SH-SY5Y (cell line): ENCODE measurements around the gene ADRA2C.
A peak's percentile ranks its signal among the peaks of the same experiment; 100 is the strongest.

Experiments
- GATA2 ChIP-seq: IDR thresholded peaks from 2 replicates; pipeline ENCODE4 v1.6.1; 2011; ENCODE audit warnings: mild to moderate bottlenecking, low read depth, low read length
- GATA3 ChIP-seq: IDR thresholded peaks from 2 replicates; pipeline ENCODE4 v1.6.1; 2011; ENCODE audit warnings: low read depth, mild to moderate bottlenecking, low read length, moderate library complexity

The ADRA2C gene

DNA sequence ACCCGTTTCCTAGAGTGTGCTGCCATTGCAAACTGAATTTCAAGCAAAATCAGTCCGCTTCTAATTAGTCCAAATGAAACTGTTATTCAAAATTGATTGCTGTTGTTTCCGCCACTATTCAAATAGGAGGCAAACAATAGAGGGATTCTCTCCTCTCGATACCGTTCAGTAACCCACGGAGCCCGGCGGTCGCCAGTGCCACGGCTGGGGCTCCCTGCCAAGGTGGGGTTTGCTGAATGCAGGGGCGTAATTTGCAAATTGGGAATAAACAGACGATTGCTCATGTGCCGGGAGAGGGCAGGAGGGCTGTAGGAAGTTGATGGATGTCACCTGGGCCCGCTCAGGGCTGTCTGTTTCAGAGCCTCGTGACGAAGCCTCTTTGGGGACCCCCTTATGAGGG, 8.8 kb downstream of the ADRA2C start:
- TF ChIP-seq GATA2 (no peak), GATA3 (no peak)

GRCh38 chr4:3775576-3775975, 9.4 kb downstream of the ADRA2C start:
- TF ChIP-seq GATA2 (no peak), GATA3 (no peak)

- TF ChIP-seq GATA2 (no peak), GATA3 (no peak)
Observed at GRCh38 chr4:3776166-3777032, 10.2 kb downstream of the ADRA2C start.

DNA sequence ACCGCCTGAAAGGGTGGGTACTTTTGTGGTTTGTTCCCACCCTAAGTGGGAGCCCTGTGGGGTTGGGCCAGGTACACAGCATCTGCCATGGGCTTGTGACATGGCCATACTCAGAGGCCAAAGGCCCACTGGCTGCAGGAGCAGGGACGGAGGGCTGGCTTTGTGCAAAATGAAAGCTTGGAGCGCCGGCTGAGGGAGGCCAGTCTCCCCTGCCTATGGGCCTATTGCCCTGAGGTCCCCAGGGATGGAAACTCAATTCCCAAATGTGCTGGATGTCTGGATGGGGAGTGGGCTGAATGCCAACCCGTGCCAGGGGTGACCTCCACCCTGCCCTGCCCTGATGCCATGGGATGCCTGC, 10.8 kb downstream of the ADRA2C start:
- TF ChIP-seq GATA2 (no peak), GATA3 (no peak)

DNA sequence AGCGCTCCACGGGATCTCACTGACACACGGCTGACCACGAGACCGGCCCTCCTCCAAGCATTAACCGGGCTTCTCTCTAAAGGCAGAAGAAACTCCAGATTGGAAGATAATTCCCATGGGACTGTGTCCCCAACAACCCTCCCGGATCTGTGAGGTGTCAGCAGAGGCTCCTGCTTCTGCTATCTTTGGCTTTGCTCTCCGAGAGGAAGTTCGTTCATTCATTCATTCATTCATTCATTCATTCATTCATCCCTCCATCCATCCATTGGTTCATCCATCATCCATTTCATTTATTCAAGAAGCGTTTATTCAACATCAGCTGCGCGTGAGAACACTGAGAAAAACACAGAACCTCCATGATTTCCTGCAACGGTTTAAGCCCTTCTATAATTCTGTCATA, 11.5 kb downstream of the ADRA2C start:
- TF ChIP-seq GATA3: no peak

DNA sequence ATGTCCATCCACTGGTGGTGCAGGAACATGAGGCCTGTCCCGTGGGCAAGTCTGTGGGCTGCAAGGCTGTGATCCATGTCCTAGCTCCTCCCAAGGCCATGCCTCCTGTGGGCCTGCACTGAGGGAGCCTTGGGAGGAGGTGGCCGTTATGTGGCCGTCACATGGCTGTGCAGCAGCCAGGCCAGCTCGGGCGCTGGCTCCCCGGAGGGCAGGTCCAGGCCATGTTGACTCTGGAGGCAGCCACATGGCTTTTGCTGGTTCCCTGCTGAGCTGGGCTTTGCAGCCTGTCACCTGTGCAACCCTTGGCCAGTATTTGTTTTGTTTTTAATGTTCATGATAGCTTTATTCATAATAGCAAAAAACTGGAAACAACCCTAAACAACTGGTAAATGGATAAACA, 13.3 kb downstream of the ADRA2C start:
- TF ChIP-seq GATA2 (no peak), GATA3 (no peak)

DNA sequence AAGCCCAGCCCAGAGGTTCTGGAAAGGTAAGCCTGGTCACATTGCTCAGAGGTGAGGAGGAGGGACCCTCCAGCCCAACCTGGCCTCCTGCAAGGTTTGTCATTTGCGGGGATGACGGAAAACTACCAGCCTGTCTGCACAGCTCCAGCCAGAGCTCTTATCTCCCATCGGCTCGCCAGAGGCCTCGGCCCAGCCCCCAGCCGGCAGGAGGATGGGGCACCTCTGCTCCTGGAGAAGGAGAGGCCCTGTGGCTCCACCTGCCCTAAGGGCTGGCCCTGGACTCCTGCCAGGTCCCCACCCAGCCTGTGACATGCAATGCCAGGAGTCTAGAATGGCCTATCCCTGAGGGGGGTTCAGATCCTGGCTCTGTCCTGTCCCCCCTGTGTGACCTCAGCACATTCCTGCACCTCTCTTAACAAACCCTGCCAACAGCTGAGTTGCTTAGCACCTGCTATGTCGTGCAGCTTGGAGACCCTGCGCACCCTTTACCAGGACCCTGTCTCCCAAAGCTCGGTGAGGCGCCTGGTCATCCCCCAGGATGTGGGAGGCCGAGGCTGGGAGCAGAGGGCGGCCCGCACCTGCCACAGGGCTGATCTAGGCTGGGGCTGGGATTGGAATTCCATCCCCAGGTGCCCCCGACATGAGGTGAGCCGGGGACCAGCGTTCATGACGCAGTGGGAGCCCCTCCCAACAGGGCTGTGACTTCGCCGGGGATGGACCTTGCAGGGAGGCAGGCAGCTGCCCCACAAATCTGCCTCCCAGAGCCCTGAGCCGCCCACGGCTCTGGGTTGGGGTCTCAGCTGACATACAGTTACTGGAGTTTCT, 14.4 kb downstream of the ADRA2C start:
- TF ChIP-seq GATA3 (no peak), GATA2 (peak; percentile 96)

DNA sequence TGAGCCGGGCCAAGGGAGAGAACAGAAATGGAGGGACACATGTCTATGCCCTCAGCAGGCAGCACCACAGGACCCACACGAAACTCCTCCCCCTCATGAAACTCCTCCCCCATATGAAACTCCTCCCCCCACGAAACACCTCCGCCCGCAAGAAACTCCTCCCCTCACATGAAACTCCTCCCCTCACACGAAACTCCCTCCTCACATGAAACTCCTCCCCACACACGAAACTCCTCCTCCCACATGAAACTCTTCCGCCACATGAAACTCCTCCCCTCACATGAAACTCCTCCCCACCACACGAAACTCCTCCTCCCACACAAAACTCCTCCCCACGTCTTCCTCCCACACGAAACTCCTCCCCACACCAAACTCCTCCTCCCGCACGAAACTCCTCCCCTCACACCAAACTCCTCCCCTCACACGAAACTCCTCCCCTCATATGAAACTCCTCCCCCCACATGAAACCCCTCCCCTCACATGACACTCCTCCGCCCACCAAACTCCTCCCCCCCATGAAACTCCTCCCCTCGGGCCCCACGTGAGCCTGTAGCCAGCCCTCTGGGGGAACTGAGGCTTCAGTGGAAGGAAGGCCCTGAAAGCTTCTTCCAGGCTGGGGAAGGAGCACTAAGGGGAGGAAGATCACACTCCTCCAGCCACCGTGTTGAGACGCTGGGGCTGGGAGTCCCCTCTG, 15.2 kb downstream of the ADRA2C start:
- TF ChIP-seq GATA2 (no peak), GATA3 (no peak)

GRCh38 chr4:3781997-3782930, 16.1 kb downstream of the ADRA2C start:
- TF ChIP-seq GATA3 (no peak), GATA2 (no peak)

GRCh38 chr4:3783693-3784306, 17.6 kb downstream of the ADRA2C start:
- TF ChIP-seq GATA2 (no peak), GATA3 (no peak)

- TF ChIP-seq GATA3: no peak
- TF ChIP-seq GATA2: no peak
Observed at GRCh38 chr4:3784454-3785291, 18.5 kb downstream of the ADRA2C start.

DNA sequence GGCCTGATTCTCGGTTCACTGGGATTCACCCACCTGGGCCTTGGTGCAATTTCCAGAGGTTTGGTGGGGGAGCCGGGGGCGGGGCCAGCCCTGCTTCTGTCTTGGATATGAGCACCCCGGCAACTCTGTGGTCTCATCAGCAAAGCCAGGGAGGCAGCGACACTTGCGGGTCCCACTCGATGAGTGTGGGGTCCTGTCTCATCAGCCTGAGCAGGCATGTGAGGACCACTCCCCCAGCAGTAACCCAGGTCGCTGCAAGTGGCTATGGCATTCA, 19.0 kb downstream of the ADRA2C start:
- TF ChIP-seq GATA2 (no peak), GATA3 (no peak)

GRCh38 chr4:3786196-3786869, 20.1 kb downstream of the ADRA2C start:
- no peak for TF ChIP-seq GATA3
